ENCODE measurements around the gene COMMD8. TPM values are rescaled to one million over a fixed set of nuclear protein-coding genes. Genes with fewer than 3 reads are reported as not detected.

Gene COMMD8
- total RNA-seq, 1 experiment from 2014 or later, result 10.9 TPM

- H3K27ac Mint-ChIP-seq, result no peak overlapping the region
- Histone ChIP-seq H2BK15ac (ENCODE audit: low read depth, low read length) (no peak overlapping the region), H3K79me1 (ENCODE audit: insufficient read depth, low read depth, low read length, poor library complexity, severe bottlenecking) (no peaks in the 10 kb centered on the region), H3K27ac (ENCODE audit: insufficient read length, low read depth, low read length) (no peak overlapping the region), H3K23me2 (ENCODE audit: insufficient read length, low read depth, low read length, poor library complexity, severe bottlenecking) (no peaks in the 10 kb centered on the region), H2AFZ (ENCODE audit: low read length) (no peak overlapping the region), H3K79me2 (ENCODE audit: insufficient read depth, low read length) (no peaks in the 10 kb centered on the region), H4K91ac (ENCODE audit: insufficient read length, low read depth, low read length) (no peak overlapping the region), H3K27me3 (ENCODE audit: insufficient read depth, low read length) (no peaks in the 10 kb centered on the region), H2BK12ac (ENCODE audit: insufficient read length, low read depth, low read length) (no peak overlapping the region), H2AK5ac (ENCODE audit: insufficient read length, low read length) (no peak overlapping the region), H3K14ac (ENCODE audit: insufficient read depth, low read length) (no peak overlapping the region), H4K20me1 (ENCODE audit: control insufficient read depth, insufficient read depth, insufficient read length) (no peaks in the 10 kb centered on the region), H3T11ph (ENCODE audit: low read length) (no peak overlapping the region), H3K56ac (ENCODE audit: insufficient read length, low read depth, low read length) (no peak overlapping the region), H4K5ac (ENCODE audit: insufficient read length, low read depth, low read length) (no peak overlapping the region), H2BK120ac (ENCODE audit: low read depth, low read length, poor library complexity, severe bottlenecking) (no peak overlapping the region), H3K9me3 (ENCODE audit: control insufficient read depth, low read depth, low read length) (no peaks in the 10 kb centered on the region), H4K8ac (replicated peaks; ENCODE audit: insufficient read length, low read depth, low read length) (no peak overlapping the region), H3K23ac (ENCODE audit: insufficient read length, low read depth, low read length) (no peak overlapping the region), H3K18ac (ENCODE audit: insufficient read length, low read depth, low read length) (no peak overlapping the region), H3K4ac (ENCODE audit: low read depth, low read length) (no peak overlapping the region), H3K4me1 (ENCODE audit: insufficient read depth, low read length) (peaks cover 5% of the 10 kb centered on the region; the same call in 1 of the 2 replicates), H2BK5ac (ENCODE audit: insufficient read length, low read length) (no peak overlapping the region), H3K9ac (ENCODE audit: extremely low read depth, insufficient read length, low read length) (no peak overlapping the region), H3K4me2 (ENCODE audit: insufficient read depth, insufficient read length, low read length) (no peak overlapping the region), H2BK20ac (ENCODE audit: low read depth, low read length, poor library complexity, severe bottlenecking) (peak overlapping the region; percentile 60)
- H3K36me3 Mint-ChIP-seq (ENCODE audit: insufficient read depth in 1 of 3, low read depth in 3 of 3), result no peaks in the 10 kb centered on the region
- no peaks in the 10 kb centered on the region for H3K27me3 Mint-ChIP-seq (ENCODE audit: low read depth)
- no peak for TF ChIP-seq CTCF (conservative IDR thresholded peaks at IDR 0.05)
- H3K4me1 Mint-ChIP-seq, result peaks cover 7 to 11% of the 10 kb centered on the region in 2 experiments
- H3K4me3 Mint-ChIP-seq, result no peak overlapping the region; a peak in 1 of 5 replicates
- H3K9me3 Mint-ChIP-seq, result no peaks in the 10 kb centered on the region
- WGBS (ENCODE audit: extremely low coverage, insufficient read length, low lambda C conversion rate), result no CpG with 5 or more reads among the region's 5 CpGs
- DNase-seq, result no peak
Observed at GRCh38 chr4:47442980-47443379, 20.5 kb downstream of the COMMD8 start.

Measured in H9 (cell line).